HepG2 (cell line): ENCODE results near the gene CHST4. TPM values are rescaled to one million over a fixed set of nuclear protein-coding genes. Genes with fewer than 3 reads are reported as not detected.

ENCODE experiments used
- E2F1 ChIP-seq: sonication (generic); formaldehyde crosslinking; IDR thresholded peaks from 2 replicates; pipeline ENCODE4 v1.5.0; 2020; ENCODE audit warnings: missing genetic modification reagents
- HOXA3 ChIP-seq: sonication (generic); formaldehyde crosslinking; IDR thresholded peaks from 2 replicates; pipeline ENCODE4 v1.5.0; 2020; ENCODE audit warnings: missing genetic modification reagents
- KDM2A ChIP-seq: sonication (generic); formaldehyde crosslinking; IDR thresholded peaks from 2 replicates; pipeline ENCODE4 v1.4.0; 2020; ENCODE audit warnings: low read depth, missing genetic modification reagents, borderline replicate concordance
- KMT2B ChIP-seq: IDR thresholded peaks from 2 replicates; pipeline ENCODE4 v1.6.1; 2016; ENCODE audit warnings: missing genetic modification reagents, missing compliant biosample characterization
- MAZ ChIP-seq, 2 experiments: sonication (generic) in 1 of 2; formaldehyde crosslinking in 1 of 2; IDR thresholded peaks; 2 replicates each; pipeline versions ENCODE4 v1.5.0 to v1.6.1; 2012 to 2020; ENCODE audit warnings: low read depth in 2 of 2, mild to moderate bottlenecking in 2 of 2, borderline replicate concordance in 1 of 2, improper control_type of control experiment in 1 of 2, low read length in 1 of 2, missing genetic modification reagents in 1 of 2, moderate library complexity in 1 of 2
- RARA ChIP-seq: IDR thresholded peaks from 2 replicates; pipeline ENCODE4 v1.6.1; 2016; ENCODE audit warnings: missing genetic modification reagents, missing compliant biosample characterization
- TEAD3 ChIP-seq: optimal IDR thresholded peaks from 2 replicates; pipeline ENCODE3; 2016; ENCODE audit warnings: borderline replicate concordance
- TFAP4 ChIP-seq: sonication (generic); IDR thresholded peaks from 2 replicates; pipeline ENCODE4 v1.6.1; 2016; ENCODE audit warnings: low read depth, borderline replicate concordance
- ZBTB33 ChIP-seq: sonication (generic); formaldehyde crosslinking; IDR thresholded peaks from 2 replicates; pipeline ENCODE4 v1.4.0; 2020; ENCODE audit warnings: missing genetic modification reagents
- ZBTB4 ChIP-seq: sonication (generic); formaldehyde crosslinking; IDR thresholded peaks from 2 replicates; pipeline ENCODE4 v1.4.0; 2020; ENCODE audit warnings: missing genetic modification reagents, mild to moderate bottlenecking, borderline replicate concordance
- ZMYM3 ChIP-seq: sonication (generic); formaldehyde crosslinking; IDR thresholded peaks from 2 replicates; pipeline ENCODE4 v1.5.1; 2020; ENCODE audit warnings: mild to moderate bottlenecking, missing genetic modification reagents
- ZNF180 ChIP-seq: sonication (generic); formaldehyde crosslinking; IDR thresholded peaks from 2 replicates; pipeline ENCODE4 v1.4.0; 2020; ENCODE audit warnings: low read depth, missing genetic modification reagents, borderline replicate concordance
- ZNF224 ChIP-seq: sonication (generic); formaldehyde crosslinking; IDR thresholded peaks from 2 replicates; pipeline ENCODE4 v1.5.0; 2020; ENCODE audit warnings: mild to moderate bottlenecking, missing genetic modification reagents
- ZNF253 ChIP-seq: sonication (generic); formaldehyde crosslinking; IDR thresholded peaks from 2 replicates; pipeline ENCODE4 v1.8.0; 2022; ENCODE audit warnings: mild to moderate bottlenecking, missing genetic modification reagents, borderline replicate concordance
- ZNF264 ChIP-seq: sonication (generic); formaldehyde crosslinking; IDR thresholded peaks from 2 replicates; pipeline ENCODE4 v1.4.0; 2020; ENCODE audit warnings: missing genetic modification reagents
- ZNF274 ChIP-seq: sonication (generic); formaldehyde crosslinking; IDR thresholded peaks from 2 replicates; pipeline ENCODE4 v1.5.1; 2020; ENCODE audit warnings: mild to moderate bottlenecking, missing genetic modification reagents
- ZNF292 ChIP-seq: sonication (generic); formaldehyde crosslinking; IDR thresholded peaks from 2 replicates; pipeline ENCODE4 v1.8.1; 2022; ENCODE audit warnings: mild to moderate bottlenecking, low read depth, missing genetic modification reagents, borderline replicate concordance
- ZNF501 ChIP-seq: sonication (generic); formaldehyde crosslinking; IDR thresholded peaks from 2 replicates; pipeline ENCODE4 v1.5.1; 2020; ENCODE audit warnings: mild to moderate bottlenecking, moderate library complexity, missing genetic modification reagents
- ZNF629 ChIP-seq: sonication (generic); formaldehyde crosslinking; conservative IDR thresholded peaks from 2 replicates; pipeline ENCODE4 v1.5.0; 2020; ENCODE audit warnings: missing genetic modification reagents
- ZNF740 ChIP-seq: sonication (generic); formaldehyde crosslinking; IDR thresholded peaks from 2 replicates; pipeline ENCODE4 v1.4.0; 2020; ENCODE audit warnings: missing genetic modification reagents
- ZSCAN9 ChIP-seq: IDR thresholded peaks from 2 replicates; pipeline ENCODE4 v1.6.1; 2016; ENCODE audit warnings: borderline replicate concordance
- polyA plus RNA-seq, 8 experiments: library from polyadenylated mRNA; depleted of rRNA in 3 of 8; stranded (reverse) in 7 of 8; unstranded in 1 of 8; fragments of >200 nt; fragmentation: Illumina TruSeq in 4 of 8; extraction: Trizol in 4 of 8; gene quantifications; 2 replicates each; pipeline versions ENCODE4 v1.2.1 to v1.2.3, GENCODE V29; 2011 to 2016; ENCODE audit warnings: low read depth in 4 of 8, missing spikeins in 1 of 8, mixed read lengths in 1 of 8; ENCODE audit not compliant: insufficient read depth in 1 of 8
- total RNA-seq, 5 experiments: library from RNA; depleted of rRNA; stranded (reverse); fragments of >200 nt; fragmentation: Illumina TruSeq; extraction: Trizol; gene quantifications; 2 replicates each; pipeline ENCODE4 v1.2.3, GENCODE V29; 2016; ENCODE audit warnings: low read depth in 1 of 5

Gene CHST4
- total and polyA plus RNA-seq, 2 of the 13 experiments (the other 11 are each of a cell fraction or from before 2014, with no cell fraction given), result not detected

- TF ChIP-seq ZBTB4 (CRISPR knock-in tag) (peak; percentile 35; the same call in 1 of the 2 replicates), ZBTB33 (no peak), ZNF180 (CRISPR knock-in tag) (no peak), ZNF224 (CRISPR knock-in tag) (no peak), RARA (CRISPR knock-in tag) (peak; percentile 45; the same call in 1 of the 2 replicates), KDM2A (CRISPR knock-in tag) (peak; percentile 97), TEAD3 (CRISPR knock-in tag) (peak; percentile 72), ZNF292 (CRISPR knock-in tag) (peak; percentile 75), ZNF740 (peak; percentile 89), E2F1 (CRISPR knock-in tag) (no peak), ZMYM3 (CRISPR knock-in tag) (peak; percentile 21; the same call in 1 of the 2 replicates), ZNF501 (CRISPR knock-in tag) (peak; percentile 75), ZSCAN9 (no peak; the same call in 1 of the 2 replicates), TFAP4 (peak; percentile 19; the same call in 1 of the 2 replicates), ZNF629 (CRISPR knock-in tag) (peak; percentile 66), HOXA3 (CRISPR knock-in tag) (peak; percentile 98), KMT2B (CRISPR knock-in tag) (peak; percentile 98), ZNF264 (0 out of 2 replicates have a peak, but pooled peaks have one; percentile 38), ZNF253 (peak; percentile 50; the same call in 1 of the 2 replicates), ZNF274 (CRISPR knock-in tag) (peak; percentile 91), MAZ (IDR thresholded peaks at IDR 0.05; ENCODE audit: borderline replicate concordance, low read depth, low read length) (peak; percentile 2; the same call in 1 of the 2 replicates), MAZ (CRISPR knock-in tag; IDR thresholded peaks at IDR 0.05; ENCODE audit: low read depth) (peak; percentile 74; the same call in 1 of the 2 replicates)
Observed at GRCh38 chr16:71484006-71484893, 42.0 kb upstream of the CHST4 start (continued).
